GM19395 (cell line): ENCODE data around the gene POR.

Experiments
- ATAC-seq: cut with Tn5 transposase; IDR thresholded peaks from one replicate; pipeline ENCODE4 v1.9.1; 2021; ENCODE audit warnings: mild to moderate bottlenecking, moderate library complexity; ENCODE audit not compliant: unreplicated experiment

The POR gene

DNA sequence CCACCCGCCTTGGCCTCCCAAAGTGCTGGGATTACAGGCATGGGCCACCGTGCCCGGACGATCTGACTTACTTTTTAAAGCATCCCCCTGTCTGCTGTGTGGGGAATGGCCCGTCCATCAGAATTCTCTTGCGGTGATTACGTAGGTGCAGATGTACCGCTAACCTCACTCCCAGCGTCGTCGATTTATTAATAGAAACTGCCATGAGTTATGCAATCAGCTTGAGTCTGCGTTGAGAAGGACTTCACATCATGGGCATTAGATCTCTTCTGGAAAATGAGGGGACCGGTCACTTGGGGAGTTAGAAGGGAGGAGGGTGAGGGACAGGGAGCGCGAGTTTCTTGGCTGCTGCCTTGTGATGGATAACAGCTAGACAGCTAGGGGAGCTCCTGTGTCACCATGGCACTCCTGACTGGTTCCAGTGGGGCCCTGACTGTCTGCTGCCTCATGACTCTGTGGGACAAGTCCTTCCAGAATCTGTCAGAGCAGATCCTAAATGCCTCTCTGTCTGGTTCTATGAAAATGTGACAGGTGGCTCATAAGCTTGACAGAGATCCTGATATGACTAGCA is 35.2 kb downstream of the POR start:
- no peak for ATAC-seq

DNA sequence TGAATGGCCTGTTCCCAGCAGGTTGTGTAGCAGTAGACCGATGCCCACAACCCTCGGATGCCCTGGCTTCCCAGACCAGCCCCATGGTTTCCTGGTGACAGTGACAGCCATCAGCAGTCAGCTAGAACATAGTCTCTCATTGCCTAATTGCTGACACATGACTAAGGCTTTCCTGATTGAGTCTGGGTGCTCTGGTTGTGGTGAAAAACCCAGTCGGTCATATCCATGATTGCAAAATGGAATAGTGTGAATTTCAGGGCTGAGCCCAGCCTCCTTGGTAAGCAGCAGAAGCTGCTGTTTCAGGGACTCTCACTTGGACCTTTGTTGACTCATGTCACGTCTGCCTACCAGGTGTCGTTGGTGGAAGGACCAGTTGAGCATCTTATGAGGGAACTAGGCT is 36.6 kb downstream of the POR start:
- no peak for ATAC-seq

DNA sequence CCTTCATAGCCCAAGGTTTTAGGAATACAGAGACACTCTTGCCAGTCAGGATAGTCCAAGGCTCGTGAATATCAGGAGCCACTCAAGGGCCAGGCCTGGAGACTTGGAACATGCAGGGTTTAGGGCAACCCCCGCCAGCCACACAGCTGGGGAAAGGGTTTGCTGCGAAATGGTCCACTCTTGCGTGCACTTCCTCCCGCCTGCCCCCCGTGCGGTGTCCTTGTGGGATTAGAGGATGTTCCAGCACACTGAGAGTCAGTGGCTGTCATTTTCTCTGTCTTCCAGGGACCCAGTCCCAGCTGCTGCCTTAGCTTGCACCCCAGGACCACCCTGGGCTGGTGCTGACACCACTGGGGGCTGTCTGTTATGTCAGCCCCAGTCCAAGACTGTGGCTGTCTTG is 38.5 kb downstream of the POR start:
- ATAC-seq: no peak

DNA sequence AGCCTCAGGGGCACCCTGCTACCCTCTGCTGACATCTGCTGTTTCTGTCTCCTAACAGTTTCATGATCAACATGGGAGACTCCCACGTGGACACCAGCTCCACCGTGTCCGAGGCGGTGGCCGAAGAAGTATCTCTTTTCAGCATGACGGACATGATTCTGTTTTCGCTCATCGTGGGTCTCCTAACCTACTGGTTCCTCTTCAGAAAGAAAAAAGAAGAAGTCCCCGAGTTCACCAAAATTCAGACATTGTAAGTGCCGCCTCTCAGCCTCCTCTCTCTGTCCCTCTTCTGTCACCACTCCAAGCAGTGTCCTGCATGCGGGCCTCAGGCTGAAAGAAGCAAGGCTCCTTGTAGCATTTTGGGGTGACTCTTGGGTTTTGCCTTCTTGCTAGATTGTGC is 39.0 kb downstream of the POR start:
- ATAC-seq: no peak

DNA sequence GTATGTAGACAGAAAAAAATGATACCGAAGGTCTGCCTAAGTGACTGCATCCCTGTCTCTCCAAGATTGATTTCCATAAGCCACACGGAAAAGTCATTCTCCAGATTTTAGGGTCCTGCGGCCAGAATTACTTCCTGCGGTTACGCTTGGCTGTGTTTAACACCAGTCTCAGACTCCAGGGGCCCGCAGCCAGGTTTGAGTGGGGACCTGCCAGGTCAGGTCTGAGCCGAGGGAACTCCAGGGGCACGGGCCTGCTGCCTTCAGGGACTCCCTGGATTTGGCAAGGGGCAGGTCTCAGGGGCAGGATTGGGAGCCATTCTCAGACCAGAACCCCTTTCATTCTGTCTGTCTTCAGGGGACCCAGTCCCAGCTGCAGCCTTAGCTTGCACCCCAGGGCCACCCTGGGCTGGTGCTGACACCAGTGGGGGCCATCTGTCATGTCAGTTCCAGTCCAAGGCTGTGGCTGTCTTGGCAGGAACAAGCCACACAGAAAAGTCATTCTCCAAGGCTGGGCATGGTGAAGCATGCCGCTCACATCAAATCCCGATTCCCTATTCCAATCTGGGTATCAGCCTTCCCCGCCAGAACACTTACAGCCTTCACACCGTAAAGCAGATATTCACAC is 40.5 kb downstream of the POR start:
- ATAC-seq: no peak

DNA sequence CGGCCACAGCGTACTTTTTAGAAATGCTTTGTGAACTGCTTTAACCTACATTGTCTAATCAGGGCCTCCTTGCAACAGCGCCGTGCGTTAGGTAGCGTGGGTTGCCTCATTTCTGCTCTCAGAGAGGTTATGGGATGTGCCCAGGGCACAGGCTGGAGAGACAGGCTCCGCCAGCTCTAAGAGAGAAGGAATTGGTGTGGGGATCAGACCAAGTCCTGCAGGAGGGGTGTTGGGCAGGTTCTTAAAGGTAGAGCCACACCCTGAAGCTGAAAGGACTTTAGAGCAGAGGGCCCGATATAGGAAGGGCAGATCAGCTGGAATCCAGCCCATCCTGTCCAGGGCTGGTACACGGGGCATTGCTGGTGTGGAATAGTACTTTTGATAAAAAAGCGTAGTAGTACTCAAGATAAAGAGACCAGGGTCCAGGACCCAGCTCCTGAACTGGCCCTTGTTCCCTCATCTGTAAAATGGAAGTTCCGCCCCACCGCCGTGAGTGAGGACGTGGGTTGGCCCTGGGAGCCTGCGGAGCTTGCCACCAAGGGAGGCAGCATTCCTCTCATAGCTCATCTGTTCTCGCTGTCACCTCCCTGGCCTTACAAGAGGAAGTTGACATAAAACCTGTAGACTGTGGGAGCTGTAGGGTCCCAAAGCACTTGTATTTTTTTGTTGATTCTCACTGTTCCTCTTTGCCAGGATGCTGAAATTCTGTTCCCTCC is 42.2 kb downstream of the POR start:
- ATAC-seq: no peak

DNA sequence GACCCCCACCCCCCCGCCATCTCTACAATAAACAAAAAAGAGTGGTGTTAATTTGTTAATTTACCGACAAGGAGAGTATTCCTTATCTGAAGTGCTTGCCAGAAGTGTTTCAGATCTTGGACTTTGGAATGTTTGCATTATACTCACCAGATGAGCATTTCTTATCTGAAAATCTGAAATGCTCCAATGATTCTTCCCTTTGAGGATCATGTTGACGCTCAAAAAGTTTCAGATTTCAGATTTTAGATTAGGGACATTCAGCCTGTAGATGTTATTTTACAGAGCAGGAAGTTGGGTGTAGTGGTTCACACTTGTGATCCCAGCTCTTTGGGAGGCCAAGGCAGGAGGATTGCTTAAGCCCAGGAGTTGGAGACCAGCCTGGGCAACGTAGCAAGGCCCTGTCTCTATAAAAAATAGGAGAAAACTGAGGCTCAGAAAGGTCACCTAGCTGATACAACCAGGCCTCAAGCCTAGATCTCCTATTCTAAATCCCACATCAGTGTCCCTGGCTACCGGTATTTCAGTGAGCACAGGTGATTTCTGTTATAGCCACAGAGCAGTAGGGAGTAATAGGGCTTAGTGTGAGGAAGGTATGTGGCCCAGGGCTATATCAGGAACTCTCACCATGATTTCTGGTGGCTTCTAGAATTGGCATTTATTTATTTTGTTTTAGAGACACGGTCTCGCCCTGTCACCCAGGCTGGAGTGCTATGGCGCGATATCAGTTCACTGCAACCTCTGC is 44.0 kb downstream of the POR start:
- no peak for ATAC-seq

DNA sequence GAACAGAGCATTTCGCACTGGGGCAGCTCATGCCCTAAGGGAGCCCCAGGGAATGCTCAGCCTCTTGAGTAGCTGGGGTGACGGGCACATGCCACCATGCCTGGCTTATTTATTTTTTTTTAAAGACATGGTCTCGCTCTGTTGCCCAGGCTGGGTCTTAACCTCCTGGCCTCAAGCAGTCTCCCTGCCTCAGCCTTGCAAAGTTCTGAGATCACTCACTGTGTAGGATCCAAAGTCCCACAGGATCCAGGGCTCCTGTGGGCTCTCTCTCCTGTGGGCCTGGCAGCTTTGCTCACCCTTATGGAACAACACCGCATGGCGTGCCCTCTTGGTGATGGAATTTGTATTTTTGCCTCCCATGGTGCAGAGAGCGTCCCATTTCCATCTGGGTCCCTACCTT is 45.4 kb downstream of the POR start:
- ATAC-seq: no peak

DNA sequence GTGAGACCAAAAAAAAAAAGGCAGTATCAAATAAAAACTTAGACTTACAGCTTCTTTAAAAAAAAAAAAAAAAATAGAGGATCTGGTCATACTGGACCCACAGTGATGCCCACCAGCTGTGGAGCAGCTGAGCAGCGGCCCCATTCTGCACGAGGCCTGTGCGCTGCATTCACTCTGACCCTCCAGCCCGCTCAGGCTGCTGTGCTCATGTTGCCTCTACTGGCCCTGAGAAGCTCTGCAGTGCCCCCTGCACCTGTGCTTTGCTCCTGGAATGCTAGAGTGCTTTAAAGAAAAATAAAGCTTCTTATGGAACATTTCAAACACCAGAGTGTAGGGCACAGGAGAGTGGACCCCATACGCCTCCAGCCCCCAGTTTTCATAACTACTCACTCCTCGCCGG is 46.3 kb downstream of the POR start:
- ATAC-seq: no peak

DNA sequence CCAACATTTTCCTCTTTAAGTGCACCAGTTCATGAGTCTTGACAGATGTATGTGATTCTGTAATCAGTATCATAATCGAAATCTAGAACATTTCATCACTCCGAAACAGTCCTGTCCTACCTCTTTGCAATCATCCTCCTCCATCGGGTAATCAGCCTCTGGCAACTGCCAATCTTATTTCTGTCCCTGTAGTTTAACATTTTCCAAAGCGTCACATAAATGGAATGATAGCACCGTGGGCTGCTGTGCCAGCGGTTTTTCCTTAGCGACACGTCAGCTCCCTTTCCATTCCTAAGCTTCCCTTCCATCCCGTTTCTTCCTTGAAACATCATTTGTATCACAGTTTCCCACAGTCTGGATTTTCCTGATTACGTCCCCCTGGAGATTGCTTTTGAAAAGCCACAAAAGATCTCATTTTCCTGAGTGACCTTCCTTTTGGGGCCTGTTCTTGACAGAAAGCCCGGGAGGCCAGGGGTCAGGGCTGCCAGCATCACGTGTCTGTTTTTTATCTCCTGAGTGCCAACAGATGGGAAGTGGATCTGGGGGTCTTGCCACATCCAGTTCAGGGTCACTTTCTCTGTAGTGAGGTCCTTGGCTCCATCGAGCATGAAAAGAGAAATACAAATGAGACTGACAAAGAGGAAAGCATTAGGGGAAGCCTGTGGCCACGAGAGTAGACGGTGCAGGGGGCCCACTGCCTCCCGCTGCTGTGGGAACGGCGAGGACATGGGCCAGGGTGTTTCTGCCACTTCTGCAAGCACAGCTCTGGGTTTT is 47.8 kb downstream of the POR start:
- ATAC-seq: no peak

DNA sequence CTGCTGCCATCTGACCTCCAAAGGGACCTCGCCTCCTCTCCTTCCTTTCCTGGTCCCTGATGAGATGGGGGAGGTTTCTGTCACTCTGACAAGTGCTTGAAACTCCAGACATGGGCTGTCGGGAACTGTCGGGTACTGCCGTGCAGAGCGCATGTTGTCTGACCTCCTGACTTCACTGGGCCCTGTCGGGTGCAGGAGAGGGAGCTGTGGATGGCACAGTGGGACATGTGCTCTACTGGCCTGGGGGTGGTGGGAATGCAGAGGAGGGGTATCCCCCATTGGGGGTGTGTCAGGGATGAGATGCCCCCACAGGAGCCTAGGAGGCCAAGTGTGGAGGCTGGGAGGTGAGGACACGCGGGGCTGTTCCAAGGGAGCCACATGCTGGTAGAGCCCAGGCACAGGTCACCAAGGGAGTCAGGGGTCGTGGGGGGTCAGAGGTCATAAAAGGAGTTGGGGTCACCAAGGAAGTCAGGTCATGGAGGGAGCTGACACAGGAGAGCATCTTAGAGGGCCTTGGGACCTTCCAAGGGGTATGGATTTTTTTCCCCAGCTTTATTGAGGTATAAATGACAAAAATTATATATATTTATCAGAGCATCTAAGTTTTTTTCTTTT is 48.5 kb downstream of the POR start:
- no peak for ATAC-seq

DNA sequence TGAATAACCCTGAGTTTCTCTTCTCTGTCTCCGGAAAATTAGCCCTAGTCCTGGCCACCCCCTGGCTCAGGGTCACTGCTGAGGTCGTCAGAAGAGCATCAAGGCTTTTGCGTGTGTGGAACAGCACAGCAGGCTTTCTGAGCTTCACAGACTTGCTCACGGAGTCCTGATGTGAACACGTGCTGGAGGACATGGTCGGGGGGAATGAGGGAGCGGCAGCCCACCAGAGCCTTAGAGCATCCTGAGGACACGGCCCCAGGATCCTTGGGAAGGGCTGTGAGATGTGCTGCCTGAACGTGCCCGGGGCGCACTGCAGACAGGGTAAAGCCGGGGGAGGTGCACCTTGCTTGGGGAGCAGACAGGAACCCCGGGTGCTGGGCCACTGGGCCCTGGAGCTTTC is 50.7 kb downstream of the POR start:
- no peak for ATAC-seq

DNA sequence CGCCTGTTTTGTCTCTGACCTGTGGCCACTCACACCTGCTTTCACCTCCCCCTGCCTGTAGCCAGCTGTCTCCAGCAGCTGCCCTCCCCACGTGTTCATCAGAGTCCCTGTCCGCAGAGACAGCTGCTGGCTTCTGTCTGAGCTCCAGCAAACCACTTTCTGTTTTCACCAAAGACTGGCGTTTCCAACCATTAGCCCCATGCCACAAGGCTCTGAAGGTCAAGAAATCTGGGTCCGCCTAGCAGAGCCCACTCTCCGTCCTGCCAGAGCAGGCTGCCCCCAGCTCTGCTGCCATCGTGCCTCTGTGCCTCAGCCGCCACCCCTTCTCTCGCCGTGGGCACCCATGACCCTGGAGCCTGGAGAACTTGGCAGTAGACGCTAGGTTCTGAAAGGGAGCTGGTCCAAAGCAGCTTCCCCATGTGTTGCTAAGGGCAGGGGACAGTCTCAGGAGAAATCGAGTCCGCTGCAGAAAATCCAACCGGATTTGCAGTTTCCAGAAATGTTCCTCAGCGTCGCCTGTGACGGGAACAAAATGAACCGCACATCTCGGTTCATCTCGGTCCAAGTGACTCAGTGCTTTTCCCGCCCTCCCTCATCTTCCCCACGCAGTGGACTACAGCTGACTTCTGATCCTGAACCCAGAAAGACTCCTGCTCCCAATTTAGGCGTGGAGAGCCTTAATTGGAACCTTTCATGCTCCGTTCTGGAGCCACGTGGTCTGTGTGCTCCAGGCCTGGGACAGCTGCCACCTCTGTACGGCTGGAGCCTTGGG is 51.4 kb downstream of the POR start:
- ATAC-seq: no peak

DNA sequence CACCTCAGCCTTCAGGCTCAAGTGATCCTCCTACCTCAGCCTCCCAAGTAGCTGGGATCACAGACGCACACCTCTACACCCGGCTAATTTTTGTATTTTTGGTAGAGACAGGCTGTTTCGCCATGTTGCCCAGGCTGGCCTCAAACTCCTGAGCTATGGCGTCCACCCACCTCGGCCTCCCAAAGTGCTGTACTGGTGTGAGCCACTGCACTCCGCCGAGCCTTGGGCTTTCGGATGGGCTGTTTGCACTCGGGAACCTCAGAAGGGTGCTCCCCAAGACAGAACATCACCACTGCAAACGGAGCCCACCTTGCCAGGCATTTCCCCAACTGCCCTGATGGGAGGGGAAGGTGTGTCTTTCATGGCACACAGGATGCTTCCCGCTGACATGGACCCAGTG is 52.1 kb downstream of the POR start:
- no peak for ATAC-seq

DNA sequence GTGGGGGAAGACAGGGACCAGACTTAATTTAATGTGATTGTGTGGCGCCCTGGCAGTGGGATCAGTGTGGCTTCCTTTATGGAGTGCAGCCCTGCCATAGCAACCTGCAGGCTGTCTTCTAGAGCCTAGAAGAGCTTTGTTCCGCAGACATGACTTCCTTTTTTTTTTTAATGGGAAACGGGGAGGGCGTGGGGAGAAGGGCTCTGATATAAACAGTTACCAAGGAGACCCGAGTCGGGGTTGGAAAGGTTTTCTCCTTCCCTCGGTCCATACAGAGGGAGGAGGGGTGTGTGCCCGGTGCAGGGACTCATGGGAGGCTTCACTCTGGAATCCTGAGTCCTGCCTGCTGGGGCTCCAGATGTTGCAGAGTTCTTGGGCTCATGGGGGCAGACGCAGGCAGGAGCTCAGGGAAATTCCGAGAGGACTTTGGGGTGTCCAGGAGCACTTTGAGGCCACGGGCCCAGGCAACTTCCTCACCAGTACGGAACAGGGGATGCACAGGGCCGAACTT is 52.6 kb downstream of the POR start:
- no peak for ATAC-seq

DNA sequence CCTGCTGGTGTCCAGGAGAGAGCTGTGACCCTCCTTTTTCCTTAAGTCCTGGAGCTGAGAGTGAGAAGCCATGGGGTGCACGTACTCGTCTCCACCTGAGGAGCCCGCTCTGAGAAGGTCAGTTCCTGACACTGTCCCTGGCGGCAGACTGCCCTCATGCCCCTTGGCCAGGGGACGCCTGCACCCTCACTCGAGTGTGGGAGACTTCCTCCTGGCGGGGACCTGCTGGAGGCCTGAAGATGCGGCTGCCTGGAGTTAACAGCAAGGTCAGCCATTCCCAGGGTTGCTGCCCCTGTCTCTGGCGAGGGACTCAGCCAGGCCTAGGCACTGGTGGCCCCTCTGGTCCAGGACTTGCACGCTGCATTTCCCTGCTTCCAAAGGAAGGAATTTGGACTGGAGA is 53.1 kb downstream of the POR start:
- no peak for ATAC-seq

DNA sequence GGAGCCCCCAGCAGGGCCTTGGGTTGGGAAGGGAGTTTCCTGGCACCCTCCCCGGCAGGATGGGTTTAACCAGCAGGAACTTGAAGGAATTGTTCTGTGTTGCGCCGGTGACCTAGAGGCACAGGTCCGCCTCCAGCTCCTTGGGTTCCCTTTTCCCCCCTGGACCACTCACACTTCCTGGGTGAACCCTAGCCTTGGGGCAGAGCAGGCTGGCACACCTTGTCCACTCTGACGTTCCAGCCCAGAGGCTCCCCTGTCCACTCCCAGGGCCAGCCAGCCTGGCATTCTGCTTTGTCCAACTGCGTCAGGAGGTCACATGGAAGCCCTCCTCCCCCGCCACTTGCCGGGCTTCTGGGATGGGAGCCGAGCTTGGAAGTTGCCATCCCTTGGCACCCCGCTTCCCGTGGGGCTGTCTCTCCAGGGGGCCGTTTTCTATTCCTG is 53.6 kb downstream of the POR start:
- ATAC-seq: no peak

DNA sequence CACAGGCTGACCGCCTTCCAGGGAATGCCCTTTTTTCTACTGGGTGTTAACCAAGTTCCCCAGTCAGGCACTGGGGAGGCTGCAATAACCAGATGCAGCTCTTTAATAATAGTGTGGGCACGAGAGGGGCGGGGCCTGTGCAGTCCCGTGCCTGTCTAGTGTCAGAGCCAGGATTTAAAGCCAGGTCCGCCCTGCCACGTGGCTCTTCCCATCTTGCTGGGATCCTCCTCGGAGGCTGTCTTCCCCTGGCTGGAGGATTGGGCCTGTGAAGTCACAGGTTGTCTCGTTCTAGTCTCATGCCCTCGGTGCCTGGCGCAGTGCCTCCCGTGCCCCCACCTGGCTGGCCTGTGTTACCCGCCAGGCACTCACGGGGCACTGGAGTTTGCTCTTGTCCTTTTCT is 54.2 kb downstream of the POR start:
- no peak for ATAC-seq

DNA sequence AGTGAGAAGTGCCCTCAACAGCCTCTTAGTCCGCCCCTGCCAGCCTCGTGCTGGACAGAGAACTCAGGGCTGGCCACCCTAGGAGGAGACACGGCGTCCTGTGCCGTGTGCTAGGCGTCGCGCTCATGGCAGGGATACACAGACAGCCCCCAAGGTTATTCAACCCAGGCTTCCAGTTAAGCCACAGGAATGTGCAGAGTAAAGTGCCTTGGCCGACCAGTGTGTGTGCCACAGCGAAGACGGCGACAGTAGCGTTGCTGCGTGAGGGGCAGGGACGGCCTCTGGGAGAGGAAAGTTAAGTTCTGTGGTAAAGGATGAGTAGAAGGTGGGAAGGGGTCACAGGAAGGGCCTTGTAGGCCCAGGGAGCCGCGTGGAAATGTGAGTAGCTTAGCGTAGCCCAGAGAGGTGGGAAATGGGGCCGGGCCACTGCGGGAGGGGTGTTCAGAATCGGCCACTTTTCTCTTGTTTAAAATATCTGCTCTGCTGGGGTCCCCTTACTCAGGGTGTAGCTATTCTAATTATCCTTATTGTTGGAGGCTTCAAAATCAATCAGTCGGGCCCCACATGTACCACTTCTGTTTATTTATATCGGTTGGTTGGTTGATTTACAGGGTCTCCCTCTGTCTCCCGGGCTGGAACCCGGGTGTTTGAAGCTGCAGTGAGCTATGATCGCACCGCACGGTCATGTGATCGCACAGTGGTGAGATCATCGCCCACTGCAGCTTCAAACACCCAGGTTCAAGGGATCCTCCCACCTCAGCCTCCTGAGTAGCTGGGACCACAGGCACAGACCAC is 54.9 kb downstream of the POR start:
- ATAC-seq: no peak
